Fibroblast of lung (primary cell): ENCODE results near the gene VPS13D. TPM values are rescaled to one million over a fixed set of nuclear protein-coding genes. Genes with fewer than 3 reads are reported as not detected.
"Not testable (repeated sequence)": the region's sequence is repeated elsewhere in the genome, so short reads cannot be mapped to it uniquely, and the experiment has no call there.

ENCODE experiments used
- DNase-seq, 2 donors: peaks; one replicate each; pipeline versions ENCODE4 v3.0.0 to v3.0.0-alpha.2; 2010; ENCODE audit warnings: low read depth in 2 of 2
- H2AFZ ChIP-seq: 2 replicates; pipeline ENCODE4 v1.5.1; 2012; ENCODE audit warnings: low read length, control low read depth, inconsistent platforms
- H3K27ac ChIP-seq: 2 replicates; pipeline ENCODE4 v1.5.1; 2011; ENCODE audit warnings: low read length, control low read depth; ENCODE audit not compliant: insufficient read depth
- H3K27me3 ChIP-seq: 2 replicates; pipeline ENCODE4 v1.5.1; 2011; ENCODE audit warnings: mild to moderate bottlenecking, low read length; ENCODE audit not compliant: control insufficient read depth, insufficient read depth
- H3K36me3 ChIP-seq: 2 replicates; pipeline ENCODE4 v1.5.1; 2011; ENCODE audit warnings: low read length; ENCODE audit not compliant: control insufficient read depth, insufficient read depth
- H3K4me1 ChIP-seq: 2 replicates; pipeline ENCODE4 v1.5.1; 2011; ENCODE audit warnings: low read length; ENCODE audit not compliant: control insufficient read depth, insufficient read depth; ENCODE audit errors: extremely low read depth
- H3K4me2 ChIP-seq: 2 replicates; pipeline ENCODE4 v1.5.1; 2011; ENCODE audit warnings: low read length, control low read depth; ENCODE audit not compliant: insufficient read depth; ENCODE audit errors: extremely low read depth
- H3K4me3 ChIP-seq, 4 experiments: fragments of 200-600 bp in 1 of 4; sonication (generic) in 1 of 4; replicated peaks in 1 of 4; 2 replicates each; pipeline ENCODE4 v1.5.1; 2011 to 2016; ENCODE audit warnings: low read length in 4 of 4, low read depth in 3 of 4, mild to moderate bottlenecking in 3 of 4, control low read depth in 2 of 4, inconsistent platforms in 1 of 4, mixed read lengths in 1 of 4; ENCODE audit not compliant: insufficient read depth in 1 of 4; ENCODE audit errors: control extremely low read depth in 1 of 4
- H3K79me2 ChIP-seq: 2 replicates; pipeline ENCODE4 v1.5.1; 2012; ENCODE audit warnings: mild to moderate bottlenecking, low read length, inconsistent platforms; ENCODE audit not compliant: control insufficient read depth, insufficient read depth
- H3K9ac ChIP-seq: 2 replicates; pipeline ENCODE4 v1.5.1; 2011; ENCODE audit warnings: mild to moderate bottlenecking, low read length, control low read depth; ENCODE audit not compliant: insufficient read depth
- H3K9me3 ChIP-seq: 2 replicates; pipeline ENCODE4 v1.5.1; 2012; ENCODE audit warnings: low read depth, low read length; ENCODE audit not compliant: control insufficient read depth, insufficient read depth
- H4K20me1 ChIP-seq: 2 replicates; pipeline ENCODE4 v1.5.1; 2011; ENCODE audit warnings: low read length; ENCODE audit not compliant: control insufficient read depth, insufficient read depth; ENCODE audit errors: extremely low read depth
- EZH2 ChIP-seq: IDR thresholded peaks from 2 replicates; pipeline ENCODE4 v1.5.1; 2012; ENCODE audit warnings: low read length, control low read depth, mild to moderate bottlenecking; ENCODE audit errors: missing control alignments
- polyA plus RNA-seq, 2 donors: library from polyadenylated mRNA; depleted of rRNA in 1 of 2; stranded (reverse) in 1 of 2; unstranded in 1 of 2; fragments of >200 nt; gene quantifications; 2 replicates each; pipeline ENCODE4 v1.2.1, GENCODE V29; 2011 to 2012; ENCODE audit warnings: missing spikeins in 1 of 2
- total RNA-seq: library from RNA; depleted of rRNA; stranded (reverse); fragments of >200 nt; gene quantifications from 2 replicates; pipeline ENCODE4 v1.2.1, GENCODE V29; 2014
- TF ChIP-seq, protein P1 (sequence below), 2 donors: IDR thresholded peaks in 1 of 2; conservative IDR thresholded peaks in 1 of 2; 1 replicate in 1 of 2; 2 replicates in 1 of 2; pipeline ENCODE4 v1.5.1; 2011 to 2012; ENCODE audit warnings: low read length in 2 of 2, control low read depth in 1 of 2, inconsistent platforms in 1 of 2, low read depth in 1 of 2, mild to moderate bottlenecking in 1 of 2

Gene VPS13D
- total and polyA plus RNA-seq, 2 donors (not counting 1 experiment from before 2014, with no cell fraction given), result 14.6 to 40.0 TPM

DNA sequence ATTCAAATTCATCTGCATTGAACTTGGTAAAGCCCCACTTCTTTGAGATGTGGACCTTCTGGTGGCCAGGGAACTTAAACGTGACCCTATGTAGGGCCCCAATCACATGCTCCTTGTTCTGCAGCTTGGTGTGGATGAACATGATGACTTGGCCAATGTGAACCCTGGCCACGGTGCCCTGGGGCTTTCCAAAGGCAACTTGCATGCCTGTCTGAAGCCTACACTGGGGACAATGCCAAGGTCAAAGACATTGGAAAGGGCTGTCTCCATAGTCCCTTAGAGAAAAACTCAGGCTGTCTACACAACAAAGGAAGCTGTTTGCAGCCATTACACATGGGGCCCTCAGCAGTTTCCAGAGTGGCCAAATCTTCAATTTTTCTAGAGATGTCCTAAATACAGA lies 8.9 kb upstream of the VPS13D start:
- H3K4me2 ChIP-seq, result no peak overlapping the region
- no peak for TF ChIP-seq EZH2
- TF ChIP-seq, protein P1, sequence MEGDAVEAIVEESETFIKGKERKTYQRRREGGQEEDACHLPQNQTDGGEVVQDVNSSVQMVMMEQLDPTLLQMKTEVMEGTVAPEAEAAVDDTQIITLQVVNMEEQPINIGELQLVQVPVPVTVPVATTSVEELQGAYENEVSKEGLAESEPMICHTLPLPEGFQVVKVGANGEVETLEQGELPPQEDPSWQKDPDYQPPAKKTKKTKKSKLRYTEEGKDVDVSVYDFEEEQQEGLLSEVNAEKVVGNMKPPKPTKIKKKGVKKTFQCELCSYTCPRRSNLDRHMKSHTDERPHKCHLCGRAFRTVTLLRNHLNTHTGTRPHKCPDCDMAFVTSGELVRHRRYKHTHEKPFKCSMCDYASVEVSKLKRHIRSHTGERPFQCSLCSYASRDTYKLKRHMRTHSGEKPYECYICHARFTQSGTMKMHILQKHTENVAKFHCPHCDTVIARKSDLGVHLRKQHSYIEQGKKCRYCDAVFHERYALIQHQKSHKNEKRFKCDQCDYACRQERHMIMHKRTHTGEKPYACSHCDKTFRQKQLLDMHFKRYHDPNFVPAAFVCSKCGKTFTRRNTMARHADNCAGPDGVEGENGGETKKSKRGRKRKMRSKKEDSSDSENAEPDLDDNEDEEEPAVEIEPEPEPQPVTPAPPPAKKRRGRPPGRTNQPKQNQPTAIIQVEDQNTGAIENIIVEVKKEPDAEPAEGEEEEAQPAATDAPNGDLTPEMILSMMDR (conservative IDR thresholded peaks at IDR 0.05 in 1 of 2, IDR thresholded peaks at IDR 0.05 in 1 of 2; ENCODE audit: low read depth in 1 of 2, low read length in 2 of 2), result no peak
- H3K27me3 ChIP-seq, result peaks cover 7% of the 10 kb centered on the region
- no peaks in the 10 kb centered on the region for H3K9me3 ChIP-seq
- DNase-seq, result no peak
- no peak overlapping the region for H2AFZ ChIP-seq
- H3K9ac ChIP-seq, result no peak overlapping the region
- no peaks in the 10 kb centered on the region for H3K79me2 ChIP-seq
- H3K36me3 ChIP-seq, result no peaks in the 10 kb centered on the region
- no peaks in the 10 kb centered on the region for H3K4me1 ChIP-seq
- no peak overlapping the region for H3K4me3 ChIP-seq
- no peak overlapping the region for H3K27ac ChIP-seq
- H4K20me1 ChIP-seq, result no peaks in the 10 kb centered on the region

DNA sequence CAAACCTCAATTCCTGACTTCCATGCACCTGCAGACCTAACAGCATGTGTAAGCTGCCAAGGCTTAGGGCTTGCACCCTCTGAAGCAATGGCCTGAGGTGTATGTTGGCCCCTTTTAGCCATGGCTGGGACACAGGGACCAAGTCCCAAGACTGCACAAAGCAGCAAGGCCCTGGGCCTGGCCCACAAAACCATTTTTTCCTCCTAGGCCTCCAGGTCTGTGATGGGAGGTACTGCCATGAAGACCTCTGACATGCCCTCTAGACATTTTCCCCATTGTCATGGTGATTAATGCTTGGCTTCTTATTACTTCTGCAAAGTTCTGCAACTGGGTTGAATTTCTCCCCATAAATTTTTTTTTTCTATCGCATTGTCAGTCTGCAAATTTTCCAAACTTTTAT lies 7.1 kb upstream of the VPS13D start:
- not testable (repeated sequence) for H3K4me1 ChIP-seq, H3K36me3 ChIP-seq, H3K9ac ChIP-seq, DNase-seq, H4K20me1 ChIP-seq, H3K79me2 ChIP-seq, H3K9me3 ChIP-seq, H3K4me2 ChIP-seq, H3K4me3 ChIP-seq, H3K27ac ChIP-seq, H2AFZ ChIP-seq, H3K27me3 ChIP-seq

DNA sequence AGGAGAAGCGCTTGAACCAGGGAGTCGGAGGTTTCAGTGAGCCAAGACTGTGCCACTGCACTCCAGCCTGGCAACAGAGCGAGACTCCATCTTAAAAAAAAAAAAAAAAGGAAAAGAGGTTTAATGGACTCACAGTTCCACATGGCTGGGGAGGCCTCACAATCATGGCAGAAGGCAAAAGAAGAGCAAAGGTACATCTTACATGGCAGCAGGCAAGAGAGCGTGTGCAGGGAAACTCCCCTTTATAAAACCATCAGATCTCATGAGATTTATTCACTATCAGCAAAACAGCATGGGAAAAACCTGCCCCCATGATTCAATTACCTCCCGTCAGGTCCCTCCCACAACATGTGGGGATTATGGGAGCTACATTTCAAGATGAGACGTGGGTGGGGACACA lies 5.7 kb upstream of the VPS13D start:
- H3K9ac ChIP-seq, H2AFZ ChIP-seq, H4K20me1 ChIP-seq, H3K79me2 ChIP-seq, H3K4me1 ChIP-seq, H3K4me3 ChIP-seq, H3K27me3 ChIP-seq, H3K9me3 ChIP-seq, H3K27ac ChIP-seq, H3K4me2 ChIP-seq, H3K36me3 ChIP-seq, DNase-seq: not testable (repeated sequence)

DNA sequence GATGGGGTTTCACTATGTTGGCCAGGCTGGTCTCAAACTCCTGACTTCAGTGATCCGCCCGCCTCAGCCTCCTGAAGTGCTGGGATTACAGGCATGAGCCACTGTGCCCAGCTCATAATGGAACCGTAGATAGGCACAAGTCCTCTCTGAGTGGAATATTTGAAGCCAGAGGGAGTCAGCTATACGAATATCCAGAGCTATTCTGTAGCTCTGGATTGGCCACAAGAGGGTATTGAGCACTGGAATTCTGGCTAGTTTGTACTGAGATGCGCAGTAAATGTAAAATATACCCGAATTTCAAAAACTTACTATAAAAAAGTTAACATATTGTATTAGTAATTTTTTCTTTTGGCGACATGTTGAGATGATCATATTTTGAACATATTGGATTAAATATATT lies 851 bp upstream of the VPS13D start:
- no peak overlapping the region for H3K4me3 ChIP-seq
- no peak overlapping the region for H3K4me2 ChIP-seq
- no peak overlapping the region for H3K9ac ChIP-seq
- no peaks in the 10 kb centered on the region for H3K27me3 ChIP-seq
- H2AFZ ChIP-seq, result no peak overlapping the region
- H3K9me3 ChIP-seq, result no peaks in the 10 kb centered on the region
- no peaks in the 10 kb centered on the region for H4K20me1 ChIP-seq
- TF ChIP-seq EZH2, result no peak
- TF ChIP-seq, protein P1 (conservative IDR thresholded peaks at IDR 0.05 in 1 of 2, IDR thresholded peaks at IDR 0.05 in 1 of 2; ENCODE audit: low read depth in 1 of 2, low read length in 2 of 2), result no peak
- H3K79me2 ChIP-seq, result peaks cover 18% of the 10 kb centered on the region
- no peaks in the 10 kb centered on the region for H3K36me3 ChIP-seq
- H3K27ac ChIP-seq, result no peak overlapping the region
- DNase-seq, result no peak
- H3K4me1 ChIP-seq, result no peaks in the 10 kb centered on the region
